T-helper 2 cell treated with Interferon-gamma antibody and Interleukin-4, amounts not matched to agents 100 ng/mL and 5 ng/mL, for 36 hours (primary cell): Measurements from ENCODE around the gene MRS2. TPM values are rescaled to one million over a fixed set of nuclear protein-coding genes. Genes with fewer than 3 reads are reported as not detected.
"Not testable (repeated sequence)": the region's sequence is repeated elsewhere in the genome, so short reads cannot be mapped to it uniquely, and the experiment has no call there.

Source experiments
- intact Hi-C: fragments of 100-400 bp; cut with micrococcal nuclease; formaldehyde crosslinking; loops from one replicate; pipeline ENCODE4 v1.15.1; 2023
- total RNA-seq: library from RNA; stranded (reverse); gene quantifications from 2 replicates; pipeline ENCODE4 v1.2.3, GENCODE V29; 2022

MRS2 gene
- total RNA-seq, 1 donor from 2014 or later: 21.7 TPM

- intact Hi-C loops: no loop called here
These were observed 17.0 kb upstream of the MRS2 start for GRCh38 chr6:24385536-24386269.

- intact Hi-C loops: no loop called here
These were observed 14.9 kb upstream of the MRS2 start for GRCh38 chr6:24387818-24388217.

- intact Hi-C loops: no loop called here
These were observed 11.5 kb upstream of the MRS2 start for GRCh38 chr6:24391208-24391607.

- intact Hi-C loops: no loop called here
These were observed 10.9 kb upstream of the MRS2 start for GRCh38 chr6:24391756-24392405.

- intact Hi-C loops: no loop called here
These were observed 8.5 kb upstream of the MRS2 start for GRCh38 chr6:24394061-24394779.

GRCh38 chr6:24394780-24395437 is 7.8 kb upstream of the MRS2 start:
- intact Hi-C loops: no loop called here

- intact Hi-C loops: no loop called here
These were observed 5.9 kb upstream of the MRS2 start for GRCh38 chr6:24396824-24397223.

- intact Hi-C loops: no loop called here
These were observed 5.1 kb upstream of the MRS2 start for GRCh38 chr6:24397631-24398030.

GRCh38 chr6:24400045-24401039 is 2.4 kb upstream of the MRS2 start:
- intact Hi-C loops: loop anchor here (5.0 kb wide), 1 partner anchor 38 kb away; no protein-coding TSS in a partner anchor

GRCh38 chr6:24401458-24401857 is 1.3 kb upstream of the MRS2 start:
- intact Hi-C loops: loop anchor here (5.0 kb wide), 1 partner anchor 39 kb away; no protein-coding TSS in a partner anchor

- intact Hi-C loops: loop anchor here (5.0 kb wide), 1 partner anchor 41 kb away; no protein-coding TSS in a partner anchor
These were observed 727 bp downstream of the MRS2 start for GRCh38 chr6:24403501-24403824.

- intact Hi-C loops: no loop called here
These were observed 2.5 kb downstream of the MRS2 start for GRCh38 chr6:24405262-24405661.

- intact Hi-C loops: no loop called here
These were observed 6.1 kb downstream of the MRS2 start for GRCh38 chr6:24408719-24409410.

GRCh38 chr6:24410622-24411021 is 7.9 kb downstream of the MRS2 start:
- intact Hi-C loops: no loop called here

GRCh38 chr6:24412294-24412693 is 9.6 kb downstream of the MRS2 start:
- intact Hi-C loops: no loop called here

GRCh38 chr6:24414531-24414930 is 11.8 kb downstream of the MRS2 start:
- intact Hi-C loops: not testable (repeated sequence)

GRCh38 chr6:24415753-24416152 is 13.0 kb downstream of the MRS2 start:
- intact Hi-C loops: no loop called here

- intact Hi-C loops: no loop called here
These were observed 16.8 kb downstream of the MRS2 start for GRCh38 chr6:24419526-24419925.

- intact Hi-C loops: no loop called here
These were observed 22.4 kb downstream of the MRS2 start for GRCh38 chr6:24425091-24425490.
